GM13976 (cell line): ENCODE measurements around the gene POU3F3.

Source experiments
- DNase-seq: peaks from one replicate; pipeline ENCODE4 v3.0.0; 2012; ENCODE audit warnings: low spot score
- in situ Hi-C: fragments of 300-500 bp; cut with MboI; formaldehyde crosslinking; loops from one replicate; pipeline ENCODE4 v1.12.0; 2022; ENCODE audit warnings: low sequenced_read_pairs, mixed read lengths, inconsistent platforms; ENCODE audit not compliant: unreplicated experiment
- TF ChIP-seq, protein P1 (sequence below): IDR thresholded peaks from 2 replicates; pipeline ENCODE4 v1.5.1; 2012; ENCODE audit warnings: borderline replicate concordance, mild to moderate bottlenecking; ENCODE audit not compliant: insufficient read depth; ENCODE audit errors: extremely low read depth, missing control alignments, control extremely low read depth

Gene POU3F3

DNA sequence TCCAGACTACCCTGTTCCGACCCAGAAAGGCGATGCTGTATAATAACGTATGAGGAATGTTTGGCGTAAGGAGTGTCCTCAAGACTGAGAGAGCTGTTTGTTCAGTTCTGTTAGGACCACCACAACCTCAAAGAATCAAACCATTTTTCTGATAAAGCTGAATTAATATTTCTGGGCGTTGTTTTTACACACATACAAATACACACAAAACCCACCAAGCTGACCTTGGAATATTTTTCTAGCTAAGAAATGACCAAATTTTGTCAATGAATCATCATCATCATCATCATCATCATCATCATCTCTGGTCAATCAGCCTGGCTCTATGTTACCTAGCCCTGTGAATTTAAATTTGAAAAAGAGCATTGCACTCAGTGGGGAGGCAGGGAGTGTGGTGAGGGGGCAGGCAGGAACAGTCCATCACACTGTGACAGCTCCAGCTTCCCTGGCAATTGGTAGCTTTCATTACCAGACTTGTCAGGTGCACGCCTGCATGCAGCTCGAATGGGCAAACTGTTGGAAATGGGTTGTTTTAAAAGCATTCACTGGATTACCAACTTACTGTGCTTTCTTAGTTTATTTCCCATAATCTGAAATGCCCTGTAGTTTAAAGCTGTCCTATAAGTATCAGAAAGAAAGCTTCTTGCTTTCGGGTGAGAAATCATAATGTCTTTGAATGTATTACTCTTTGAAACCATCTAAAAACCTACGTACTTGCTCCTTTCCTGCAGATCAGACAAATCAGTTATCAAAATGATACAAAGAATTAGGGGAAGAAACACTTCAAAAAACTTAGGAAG, 6.9 kb upstream of the POU3F3 start:
- no peak for DNase-seq
- in situ Hi-C loops: no loop called here
- TF ChIP-seq, protein P1, sequence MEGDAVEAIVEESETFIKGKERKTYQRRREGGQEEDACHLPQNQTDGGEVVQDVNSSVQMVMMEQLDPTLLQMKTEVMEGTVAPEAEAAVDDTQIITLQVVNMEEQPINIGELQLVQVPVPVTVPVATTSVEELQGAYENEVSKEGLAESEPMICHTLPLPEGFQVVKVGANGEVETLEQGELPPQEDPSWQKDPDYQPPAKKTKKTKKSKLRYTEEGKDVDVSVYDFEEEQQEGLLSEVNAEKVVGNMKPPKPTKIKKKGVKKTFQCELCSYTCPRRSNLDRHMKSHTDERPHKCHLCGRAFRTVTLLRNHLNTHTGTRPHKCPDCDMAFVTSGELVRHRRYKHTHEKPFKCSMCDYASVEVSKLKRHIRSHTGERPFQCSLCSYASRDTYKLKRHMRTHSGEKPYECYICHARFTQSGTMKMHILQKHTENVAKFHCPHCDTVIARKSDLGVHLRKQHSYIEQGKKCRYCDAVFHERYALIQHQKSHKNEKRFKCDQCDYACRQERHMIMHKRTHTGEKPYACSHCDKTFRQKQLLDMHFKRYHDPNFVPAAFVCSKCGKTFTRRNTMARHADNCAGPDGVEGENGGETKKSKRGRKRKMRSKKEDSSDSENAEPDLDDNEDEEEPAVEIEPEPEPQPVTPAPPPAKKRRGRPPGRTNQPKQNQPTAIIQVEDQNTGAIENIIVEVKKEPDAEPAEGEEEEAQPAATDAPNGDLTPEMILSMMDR: no peak

DNA sequence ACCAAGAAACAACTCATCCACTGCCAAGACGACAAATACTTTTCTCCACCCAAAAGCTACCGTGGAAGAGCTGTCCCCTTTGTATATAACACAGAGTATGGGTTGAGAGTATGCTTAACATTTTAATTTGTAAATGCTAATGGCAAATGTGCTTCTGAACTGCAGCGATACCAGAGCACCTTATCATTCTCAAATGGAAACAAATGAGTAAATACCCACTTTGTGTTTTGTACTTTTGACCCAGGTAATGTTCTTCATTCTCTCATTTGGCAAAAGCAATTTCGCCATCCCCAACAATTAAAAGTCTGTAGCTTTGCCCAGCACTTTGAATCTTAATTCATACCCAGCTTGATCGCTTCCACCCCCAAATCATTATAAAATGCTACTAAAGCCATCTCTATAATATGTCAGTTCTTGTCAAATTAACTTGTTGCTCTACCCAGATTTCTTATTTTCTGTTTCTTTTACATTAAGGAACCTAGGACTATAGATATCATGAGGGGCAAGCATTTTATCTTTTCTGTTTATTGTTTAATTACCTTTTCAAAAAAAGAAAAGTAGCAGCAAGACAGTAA, 6.2 kb upstream of the POU3F3 start:
- DNase-seq: no peak
- TF ChIP-seq, protein P1: no peak
- in situ Hi-C loops: no loop called here

DNA sequence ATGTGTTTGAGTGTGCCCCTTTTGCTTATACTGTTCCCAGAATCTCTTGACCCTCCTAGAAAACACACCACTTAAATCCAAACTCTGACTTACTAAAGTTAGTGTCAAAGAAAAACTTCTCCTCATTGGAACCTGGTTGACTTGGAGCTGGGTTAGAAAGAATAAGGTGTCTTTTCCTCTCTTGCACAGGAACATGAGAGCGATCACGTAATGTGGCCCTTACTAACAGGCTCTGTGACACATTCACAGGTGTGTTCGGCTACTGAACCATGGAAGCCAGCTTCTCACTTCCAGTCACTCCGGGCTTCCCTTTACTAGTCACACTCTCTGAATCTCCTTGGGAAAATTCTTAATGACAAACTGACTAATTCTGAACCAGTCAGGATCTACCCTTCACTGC, 5.4 kb upstream of the POU3F3 start:
- no peak for DNase-seq
- TF ChIP-seq, protein P1: no peak
- in situ Hi-C loops: no loop called here

DNA sequence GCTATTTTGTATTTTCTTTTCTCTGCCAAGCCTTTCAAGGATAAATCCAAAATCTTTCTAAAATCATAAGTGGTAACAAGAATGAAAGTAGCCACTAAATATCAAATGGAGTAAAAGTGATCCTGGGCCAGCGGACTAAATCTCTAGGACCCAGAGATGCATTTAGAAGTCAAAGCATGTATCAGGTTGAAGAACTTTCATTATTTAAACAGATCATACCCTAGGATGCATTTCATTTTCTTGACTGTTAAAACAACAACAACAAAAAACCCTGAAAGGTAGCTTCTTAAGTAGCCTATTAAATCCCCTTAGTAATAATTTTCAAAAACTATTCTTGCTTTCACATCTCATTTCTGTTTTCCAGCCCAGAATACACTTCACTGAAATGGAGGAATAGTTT, 4.8 kb upstream of the POU3F3 start:
- TF ChIP-seq, protein P1: no peak
- no peak for DNase-seq
- in situ Hi-C loops: no loop called here

DNA sequence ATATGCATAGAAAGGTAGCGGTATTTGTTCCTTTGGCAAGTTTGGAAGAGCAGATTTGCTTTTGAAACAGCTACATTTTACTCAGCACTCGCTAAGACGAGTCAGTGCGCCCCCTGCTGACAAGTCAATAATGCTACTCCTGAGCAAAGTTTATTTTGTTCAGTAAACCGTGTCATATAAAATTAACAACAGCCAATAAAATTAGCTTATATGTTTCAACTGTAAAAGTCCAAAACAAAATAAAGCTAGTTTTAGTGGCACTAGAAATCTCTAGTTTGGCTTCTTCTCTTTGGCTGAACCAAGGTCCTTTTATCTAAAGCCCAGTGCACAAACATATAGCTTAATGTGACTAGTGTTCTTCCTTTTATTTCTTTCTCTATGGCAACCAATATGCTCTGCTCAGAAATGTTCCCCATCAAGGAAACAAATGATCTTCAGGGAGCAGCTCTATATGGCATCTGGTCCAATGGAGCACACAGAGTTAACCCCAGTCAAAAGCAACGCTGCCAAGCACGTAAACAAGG, 4.2 kb upstream of the POU3F3 start:
- in situ Hi-C loops: loop anchor here (25.0 kb wide), 1 partner anchor 1687 kb away; no protein-coding TSS in a partner anchor
- TF ChIP-seq, protein P1: peak; percentile 75
- DNase-seq: no peak

DNA sequence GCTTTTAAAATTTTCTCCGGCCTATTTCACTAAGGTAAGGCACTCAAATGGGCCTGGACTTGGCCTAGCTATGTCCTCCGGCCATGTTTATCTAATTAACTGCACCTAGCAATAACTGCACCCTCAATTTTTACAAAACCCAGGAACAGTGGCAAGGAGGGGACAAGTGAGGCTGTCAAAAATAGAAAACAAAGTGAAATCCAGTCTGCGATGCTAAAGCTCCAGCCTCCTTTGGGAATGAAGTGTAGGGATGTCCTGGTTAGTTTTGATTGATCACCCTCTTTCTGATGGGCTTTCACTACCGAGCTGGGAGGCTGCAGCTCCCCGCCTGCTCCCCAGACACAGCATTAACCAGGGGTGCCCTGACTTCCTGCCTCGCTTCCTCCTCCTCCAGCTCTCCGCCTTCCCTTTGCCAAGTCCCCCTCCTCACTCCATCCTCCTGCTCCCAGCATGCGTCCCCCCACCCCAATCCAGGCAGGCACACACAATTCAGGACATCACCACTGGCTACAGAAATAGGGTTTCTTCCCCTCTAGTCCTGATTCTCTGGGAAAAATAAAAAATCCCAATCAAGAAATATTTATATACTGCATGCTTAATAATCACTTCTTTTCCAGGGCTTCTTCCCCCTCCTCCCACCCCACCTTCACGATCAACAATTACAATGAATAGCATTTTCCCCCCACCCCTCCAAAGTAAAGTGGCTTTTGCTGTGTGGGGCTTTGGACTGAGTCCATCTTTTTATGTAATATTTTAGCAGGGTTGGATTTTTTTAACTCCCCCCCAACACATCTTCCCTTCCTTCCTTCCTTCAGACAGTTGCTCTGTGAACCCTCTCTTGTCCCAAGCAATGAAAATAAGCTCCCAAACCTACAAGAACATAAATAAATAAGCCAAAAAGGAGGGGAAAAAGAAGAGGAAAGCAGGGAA, 3.3 kb upstream of the POU3F3 start:
- no peak for DNase-seq
- TF ChIP-seq, protein P1: no peak
- in situ Hi-C loops: loop anchor here (25.0 kb wide), 1 partner anchor 1688 kb away; no protein-coding TSS in a partner anchor
